NCI-H2227 (cell line): Measurements from ENCODE around the gene TEX51.

Experiments
- DNase-seq: peaks from one replicate; lab custom pipeline; 2025; ENCODE audit not compliant: unreplicated experiment; lab: John Stamatoyannopoulos, UW

Gene TEX51

GRCh38 chr2:126898636-126899035, at the start of gene TEX51:
TSS of gene TEX51 (plus strand) at chr2:126898890. CDS start at chr2:126898919, 29 bp downstream.
- DNase-seq: no peak

- no peak for DNase-seq
These were observed 49.6 kb upstream of the TEX51 start for GRCh38 chr2:126849054-126849453.

DNA sequence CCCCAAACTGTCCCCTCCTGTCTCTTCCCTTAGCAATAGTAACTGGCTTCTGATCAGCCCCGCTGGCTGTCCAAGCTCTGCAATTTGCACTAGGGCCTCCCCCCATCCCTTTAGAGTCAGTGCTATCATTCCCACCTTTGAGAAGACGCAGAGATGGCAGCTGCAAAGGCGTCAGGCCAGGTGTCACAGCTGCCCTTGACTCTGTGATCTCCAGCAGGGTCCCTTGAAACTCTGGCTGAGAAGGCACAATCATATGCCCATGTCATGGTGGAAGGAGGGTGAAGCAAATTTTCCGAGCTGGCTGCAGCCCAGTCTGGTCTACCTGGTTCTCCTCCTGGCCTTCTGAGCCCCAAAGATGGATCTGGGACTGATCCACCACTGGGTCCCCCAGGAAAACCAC, 49.2 kb upstream of the TEX51 start:
- no peak for DNase-seq

DNA sequence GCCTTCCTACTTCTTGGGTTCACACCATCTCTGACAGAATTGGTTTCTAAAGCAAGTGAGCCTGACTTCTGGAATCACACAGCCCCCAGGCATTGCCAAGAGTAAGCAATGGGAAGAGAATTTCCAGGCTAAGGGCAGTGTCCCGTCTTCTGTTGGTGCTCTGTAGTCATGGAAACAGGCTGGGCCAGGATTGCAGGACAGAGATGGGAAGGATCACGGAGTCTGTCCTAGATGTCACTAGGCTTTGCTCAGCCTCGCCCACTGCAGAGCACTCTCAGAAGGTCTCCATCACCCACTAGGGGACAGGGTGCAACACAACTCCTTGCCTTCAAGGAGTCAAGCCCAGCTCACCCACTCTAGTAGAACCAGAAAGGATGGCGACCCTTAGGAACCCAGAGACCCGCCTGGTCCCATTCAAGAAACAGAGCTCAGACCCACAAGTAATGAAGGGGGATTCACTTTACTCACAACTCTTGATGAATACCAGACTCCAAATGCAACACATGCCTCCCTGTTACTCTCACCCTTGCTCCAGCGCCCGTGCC, 48.6 kb upstream of the TEX51 start:
- no peak for DNase-seq

DNA sequence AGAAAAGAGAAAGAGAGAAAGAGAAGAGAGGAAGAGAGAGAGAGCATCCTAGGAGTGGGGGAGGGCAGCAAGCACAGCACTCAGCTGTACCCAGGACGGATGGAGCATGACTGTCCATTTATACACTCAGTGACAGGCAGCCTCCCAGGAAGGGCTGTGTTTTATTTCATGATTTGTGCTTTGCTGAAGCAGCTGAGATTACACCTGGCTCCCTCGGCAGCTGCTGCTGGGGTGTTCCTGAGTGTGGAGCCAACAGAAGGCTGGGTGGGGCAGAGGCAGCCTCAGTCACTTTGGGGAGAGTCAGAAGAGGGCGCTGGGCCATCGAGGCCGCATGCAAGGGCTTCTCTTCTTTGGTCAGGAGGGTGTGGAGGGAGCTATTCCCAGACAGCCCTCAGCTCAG, 47.8 kb upstream of the TEX51 start:
- DNase-seq: no peak

DNA sequence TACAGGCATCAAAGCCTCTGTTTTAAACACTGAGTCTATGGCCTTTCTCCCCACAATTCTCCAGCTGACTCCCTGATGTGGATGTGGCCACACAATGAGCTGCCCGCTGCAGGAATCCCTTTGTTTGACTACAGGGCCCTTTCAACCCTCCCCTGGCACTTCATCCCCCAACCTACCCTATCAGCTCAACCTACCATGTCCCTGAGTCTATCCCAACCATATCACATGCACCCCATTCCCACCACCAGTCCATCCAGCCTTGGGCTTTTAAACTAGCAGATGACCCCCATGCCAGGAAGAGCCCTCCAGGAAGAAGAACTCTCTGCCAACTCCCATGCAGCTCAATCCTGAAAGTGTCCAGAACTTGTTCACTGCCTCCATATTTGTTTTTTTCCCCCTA, 46.9 kb upstream of the TEX51 start:
- no peak for DNase-seq

- no peak for DNase-seq
These were observed 46.3 kb upstream of the TEX51 start for GRCh38 chr2:126852361-126852760.

GRCh38 chr2:126855606-126856005, 43.1 kb upstream of the TEX51 start:
- DNase-seq: no peak

GRCh38 chr2:126856403-126856802, 42.3 kb upstream of the TEX51 start:
- DNase-seq: no peak

GRCh38 chr2:126857502-126857901, 41.2 kb upstream of the TEX51 start:
- no peak for DNase-seq

DNA sequence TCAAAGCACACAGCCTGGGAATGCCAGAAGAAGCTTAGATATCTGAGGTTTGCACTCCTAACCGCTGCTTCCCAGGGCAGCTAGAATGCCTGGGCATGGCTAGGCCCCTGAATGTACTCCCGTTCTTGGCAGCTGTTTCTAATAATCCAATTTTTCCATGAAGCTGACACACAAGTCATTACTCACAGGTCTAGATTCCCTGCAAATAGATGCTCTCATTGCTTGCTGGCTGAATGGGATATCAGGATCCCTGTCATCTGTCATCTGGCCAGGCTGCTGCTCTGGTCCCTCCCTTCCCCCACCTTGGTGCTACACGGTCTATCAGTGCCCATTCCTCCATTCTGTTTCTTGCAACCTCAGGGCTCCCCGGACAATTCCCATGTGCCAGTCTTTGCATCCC, 40.7 kb upstream of the TEX51 start:
- DNase-seq: no peak

DNA sequence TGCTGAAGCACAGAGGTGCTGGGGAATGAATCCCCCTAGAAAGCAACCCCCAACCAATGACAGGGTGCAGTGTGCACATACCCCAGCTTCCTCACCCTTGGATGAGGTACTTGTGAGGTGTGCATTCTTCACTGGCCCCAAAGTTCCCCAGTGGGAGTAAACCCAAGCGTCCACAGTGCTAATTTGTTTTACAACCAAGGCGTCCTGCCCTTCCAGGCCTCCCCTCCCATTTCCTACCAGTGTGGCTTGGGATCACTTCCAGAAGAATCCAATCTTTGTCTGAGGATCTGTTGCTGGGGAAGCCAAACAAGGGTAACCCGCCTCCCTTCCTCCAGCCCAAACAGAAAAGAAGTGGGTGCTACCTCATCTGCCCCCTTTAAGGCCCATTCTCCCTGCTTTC, 40.3 kb upstream of the TEX51 start:
- DNase-seq: no peak

DNA sequence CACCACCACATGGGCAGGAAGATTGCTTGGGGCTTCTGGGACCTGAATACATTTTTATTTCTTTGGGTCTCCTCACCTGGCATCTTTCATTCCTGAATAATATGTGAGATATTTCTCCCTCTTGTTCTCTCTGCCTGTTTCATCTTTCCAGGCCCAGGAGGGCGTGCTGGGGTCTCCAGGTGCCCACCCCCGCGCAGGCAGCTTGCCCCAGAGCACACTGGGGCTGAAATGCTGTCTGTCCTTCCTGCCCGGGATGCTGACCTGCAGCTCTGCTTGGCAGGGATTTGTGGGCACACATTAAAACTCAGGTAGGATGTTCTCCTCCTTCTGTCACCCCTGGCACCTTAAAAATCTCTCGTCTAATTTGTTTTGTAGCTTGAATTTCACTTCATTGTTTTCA, 39.7 kb upstream of the TEX51 start:
- no peak for DNase-seq

- DNase-seq: no peak
These were observed 39.1 kb upstream of the TEX51 start for GRCh38 chr2:126859631-126860030.

DNA sequence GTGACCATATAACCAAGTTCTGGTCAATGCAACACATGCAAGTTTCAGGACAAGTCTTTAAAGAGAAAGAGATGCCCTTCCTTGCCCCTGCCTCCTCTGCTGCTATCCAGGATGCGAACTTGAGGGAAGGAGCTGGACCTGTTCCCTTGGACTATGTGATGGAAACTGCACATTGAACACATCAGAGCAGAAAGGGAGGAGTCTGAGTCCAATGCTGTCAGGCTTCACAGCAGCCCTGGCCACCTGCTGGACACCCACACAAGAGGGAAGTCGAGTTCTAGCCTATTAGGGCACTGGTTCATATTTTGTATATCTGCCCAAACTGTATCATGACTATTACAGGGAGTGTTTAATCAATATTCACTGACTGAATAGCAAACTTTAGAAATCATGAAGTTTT, 38.3 kb upstream of the TEX51 start:
- no peak for DNase-seq

DNA sequence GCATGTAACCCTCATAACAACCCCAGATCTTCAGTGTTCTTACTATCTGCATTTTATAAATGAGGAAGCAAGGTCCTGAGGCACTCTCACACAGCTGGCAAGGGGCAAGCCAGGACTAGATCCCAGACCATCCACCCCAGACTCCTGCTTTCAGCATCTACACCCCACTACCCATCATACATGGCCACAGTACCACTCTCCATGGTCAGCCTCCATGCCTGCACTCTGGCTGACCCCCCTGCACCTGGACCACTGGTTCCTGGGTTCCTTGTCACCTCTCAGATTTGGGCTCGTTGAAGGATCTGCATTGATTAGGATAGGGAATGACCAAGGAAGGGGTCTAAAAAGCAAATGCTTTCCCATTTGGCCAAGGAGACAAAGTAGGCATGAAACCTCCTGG, 36.0 kb upstream of the TEX51 start:
- no peak for DNase-seq

GRCh38 chr2:126863336-126864015, 35.2 kb upstream of the TEX51 start:
- no peak for DNase-seq

- no peak for DNase-seq
These were observed 33.8 kb upstream of the TEX51 start for GRCh38 chr2:126864861-126865260.

- DNase-seq: no peak
These were observed 32.2 kb upstream of the TEX51 start for GRCh38 chr2:126866451-126866850.

DNA sequence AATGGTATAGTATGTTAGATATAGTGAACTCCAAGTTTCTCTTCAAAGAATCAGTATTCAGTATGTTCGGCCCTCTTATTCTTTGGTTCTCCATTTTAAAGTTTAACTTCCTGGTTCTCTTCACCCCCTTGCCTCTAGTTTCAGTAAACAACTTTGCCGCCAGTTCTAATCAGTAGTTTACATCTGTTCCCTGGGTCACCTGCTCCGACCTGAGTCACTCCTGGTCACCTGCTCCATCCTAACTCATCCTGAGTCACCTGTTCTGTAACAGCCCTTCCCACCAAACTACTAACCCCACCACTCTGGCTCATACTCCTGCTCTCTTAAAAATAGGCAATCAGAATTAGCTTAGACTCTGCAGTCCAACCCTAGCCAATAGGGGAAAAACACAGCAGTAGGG, 23.7 kb upstream of the TEX51 start:
- no peak for DNase-seq

- no peak for DNase-seq
These were observed 22.1 kb upstream of the TEX51 start for GRCh38 chr2:126876631-126877030.

GRCh38 chr2:126877041-126877440, 21.6 kb upstream of the TEX51 start:
- no peak for DNase-seq

DNA sequence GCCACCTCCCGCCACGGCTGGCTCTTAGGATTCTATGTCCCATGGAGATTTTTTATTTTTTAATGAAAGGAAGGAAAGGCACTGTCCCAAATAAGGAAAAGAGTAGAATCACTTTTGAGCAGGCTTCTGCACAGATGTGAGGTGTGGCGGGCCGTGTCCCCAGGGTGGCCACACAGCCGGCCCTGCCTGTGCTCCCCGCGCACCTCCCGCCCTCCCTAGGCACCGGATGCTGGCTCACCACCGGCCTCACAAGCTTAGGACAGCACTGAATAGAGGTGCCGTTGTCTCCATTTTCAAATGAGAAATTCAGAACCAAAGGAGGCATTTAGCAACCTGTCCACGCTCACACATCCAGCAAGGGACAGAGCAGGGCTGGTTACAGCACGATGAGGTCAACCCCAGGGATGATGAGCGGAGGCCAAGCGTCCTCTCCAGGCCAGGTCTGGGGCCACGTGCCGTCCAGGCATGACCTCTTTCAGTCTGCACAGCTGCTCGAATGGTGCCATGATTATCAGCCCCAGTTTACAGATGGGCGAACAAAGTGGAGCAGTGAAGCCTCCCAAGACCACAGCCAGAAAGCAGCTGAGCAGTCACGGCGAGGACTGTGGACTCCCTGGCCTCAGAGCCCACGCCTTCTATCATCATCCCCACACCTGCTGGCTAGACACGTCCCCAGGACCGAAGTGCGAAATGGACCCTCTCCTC, 20.7 kb upstream of the TEX51 start:
- DNase-seq: no peak
